HG03571 (cell line): ENCODE measurements around the gene GPR17.

Experiments used
- ATAC-seq: cut with Tn5 transposase; IDR thresholded peaks from one replicate; pipeline ENCODE4 v1.9.1; 2021; ENCODE audit not compliant: unreplicated experiment

The GPR17 gene

DNA sequence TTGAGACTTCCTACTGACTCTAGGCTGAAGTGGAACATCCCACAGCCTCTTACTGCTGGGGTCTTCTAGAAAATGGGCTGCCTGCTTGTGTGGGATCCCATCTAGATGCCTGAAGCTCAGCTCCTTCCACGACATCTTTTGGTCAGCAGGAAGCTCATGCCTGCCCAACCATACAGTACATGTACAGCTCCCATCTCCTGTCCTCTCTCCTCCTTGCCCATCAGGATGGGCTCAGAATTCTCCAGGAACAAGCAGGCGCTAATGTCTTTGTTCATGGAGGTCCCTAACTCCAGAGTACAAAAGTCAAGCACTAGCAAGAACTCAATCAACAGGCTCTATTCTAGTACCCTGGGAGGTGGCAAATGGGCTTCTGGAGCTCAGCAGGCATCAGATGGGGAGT lies 31.7 kb upstream of the GPR17 start:
- ATAC-seq = no peak

- ATAC-seq = no peak
Observed at GRCh38 chr2:127614731-127615130, 31.2 kb upstream of the GPR17 start.

- ATAC-seq = no peak
Observed at GRCh38 chr2:127615511-127616166, 30.3 kb upstream of the GPR17 start.

DNA sequence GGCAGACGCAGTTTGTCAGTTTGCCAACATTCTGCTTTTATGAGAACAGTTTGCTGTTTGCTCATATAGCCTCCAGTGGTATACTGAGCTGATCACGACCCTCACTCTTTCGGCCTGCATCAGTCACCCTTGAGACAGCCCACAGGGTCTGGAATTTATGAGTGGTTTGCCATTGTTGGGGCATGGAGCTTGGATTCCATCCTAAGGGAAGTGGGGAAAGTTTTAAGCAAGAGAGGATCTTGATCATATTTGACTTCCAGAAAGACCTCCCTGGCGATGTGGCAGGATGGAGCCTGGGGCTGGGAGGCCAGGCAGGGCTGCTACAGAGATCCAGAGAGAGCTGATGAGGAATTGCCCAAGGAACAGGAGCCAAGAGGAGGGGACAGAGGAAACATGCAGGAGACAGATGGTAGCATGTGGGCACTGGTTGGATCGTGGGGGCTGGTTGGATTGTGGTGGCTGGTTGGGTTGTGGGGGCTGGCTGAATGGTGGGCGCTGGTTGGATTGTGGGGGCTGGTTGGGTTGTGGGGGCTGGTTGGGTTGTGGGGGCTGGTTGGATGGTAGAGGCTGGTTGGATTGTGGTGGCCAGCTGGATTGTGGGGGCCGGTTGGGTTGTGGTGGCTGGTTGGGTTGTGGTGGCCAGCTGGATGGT lies 27.3 kb upstream of the GPR17 start:
- no peak for ATAC-seq

- no peak for ATAC-seq
Observed at GRCh38 chr2:127619203-127619590, 26.8 kb upstream of the GPR17 start.

- ATAC-seq = no peak
Observed at GRCh38 chr2:127619877-127620705, 25.9 kb upstream of the GPR17 start.

GRCh38 chr2:127620866-127621265 lies 25.1 kb upstream of the GPR17 start:
- ATAC-seq = peak; percentile 53

- ATAC-seq = no peak
Observed at GRCh38 chr2:127621981-127622431, 23.9 kb upstream of the GPR17 start.

GRCh38 chr2:127622561-127623387 lies 23.2 kb upstream of the GPR17 start:
- no peak for ATAC-seq

DNA sequence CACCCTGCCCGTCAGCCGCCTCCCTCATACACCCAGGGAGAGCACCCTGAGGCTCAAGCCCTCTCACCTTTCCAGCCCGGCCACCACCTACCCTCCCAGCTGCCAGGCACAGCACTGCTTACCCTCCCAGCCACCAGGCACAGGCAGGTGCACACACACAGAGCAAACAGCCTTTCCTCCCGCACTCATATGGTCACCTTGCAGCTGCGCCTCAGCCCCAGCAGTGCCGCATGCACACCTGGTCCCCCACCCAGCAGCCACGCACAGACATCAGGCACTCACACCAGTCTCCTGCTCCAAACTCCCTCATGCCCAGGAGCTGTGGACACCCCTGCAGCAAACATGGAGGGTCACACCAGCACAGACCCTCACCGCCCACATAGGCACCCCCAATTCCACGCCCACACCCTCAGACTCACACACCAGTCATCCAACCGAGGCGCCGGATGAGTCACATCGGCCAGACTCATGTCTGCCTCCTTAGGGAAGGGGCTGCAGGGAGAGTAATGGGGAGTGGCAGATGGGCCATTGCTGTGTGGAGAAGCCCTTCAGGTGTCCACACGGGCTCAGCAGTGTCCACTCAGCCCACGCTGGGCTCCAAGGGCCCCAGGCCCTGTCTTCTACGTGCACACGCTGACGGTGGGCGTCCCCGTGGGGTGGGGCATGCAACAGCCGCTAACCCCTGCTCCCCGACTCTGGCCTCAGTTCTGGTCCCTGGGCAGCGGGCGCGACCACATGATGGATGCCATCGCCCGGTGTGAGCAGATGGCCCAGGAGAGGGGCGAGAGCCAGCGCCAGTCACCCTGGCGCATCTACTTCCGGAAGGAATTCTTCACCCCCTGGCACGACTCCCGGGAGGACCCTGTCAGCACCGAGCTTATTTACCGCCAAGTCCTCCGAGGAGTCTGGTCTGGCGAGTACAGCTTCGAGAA lies 22.3 kb upstream of the GPR17 start:
- ATAC-seq = no peak

- no peak for ATAC-seq
Observed at GRCh38 chr2:127624320-127624755, 21.6 kb upstream of the GPR17 start.

GRCh38 chr2:127624756-127625571 lies 21.0 kb upstream of the GPR17 start:
- no peak for ATAC-seq

GRCh38 chr2:127625572-127625951 lies 20.4 kb upstream of the GPR17 start:
- ATAC-seq = no peak

DNA sequence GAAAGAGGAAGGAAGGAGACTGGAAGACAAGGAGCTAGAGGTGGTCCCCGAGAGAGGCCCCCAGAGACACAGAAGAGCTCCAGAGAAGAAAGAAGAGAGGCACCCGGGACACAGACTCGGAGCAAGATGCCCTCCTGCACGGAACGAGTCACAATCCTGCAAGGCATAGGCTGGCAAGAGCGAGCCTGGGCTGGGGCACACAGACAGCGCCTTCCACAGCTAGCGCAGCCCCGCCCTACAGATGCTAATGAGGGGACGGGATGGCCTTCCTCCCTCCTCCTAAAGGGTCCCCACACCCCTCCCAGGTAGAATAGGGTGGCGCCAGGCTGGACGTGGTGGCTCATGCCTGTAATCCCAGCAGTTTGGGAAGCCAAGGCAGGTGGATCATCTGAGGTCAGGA lies 19.8 kb upstream of the GPR17 start:
- ATAC-seq = no peak

GRCh38 chr2:127626917-127627739 lies 18.8 kb upstream of the GPR17 start:
- ATAC-seq = no peak

- ATAC-seq = no peak
Observed at GRCh38 chr2:127627740-127628571, 18.0 kb upstream of the GPR17 start.
